Gastrocnemius medialis (tissue), 4 donors: Measurements from ENCODE around the gene FAM83G.

ENCODE experiments used
- POLR2A ChIP-seq, 2 donors: fragments of 450-650 bp; IDR thresholded peaks; one replicate each; pipeline ENCODE4 v1.6.1; 2017; ENCODE audit warnings: antibody characterized with exemption in 2 of 2, mild to moderate bottlenecking in 2 of 2, moderate library complexity in 2 of 2
- TF ChIP-seq, protein P1 (sequence below), 5 experiments: fragments of 450-650 bp in 3 of 5; fragments of 200-600 bp in 2 of 5; sonication (generic) in 2 of 5; IDR thresholded peaks in 4 of 5; conservative IDR thresholded peaks in 1 of 5; 1 replicate in 4 of 5; 2 replicates in 1 of 5; pipeline ENCODE4 v1.5.1; 2016 to 2019; ENCODE audit warnings: antibody characterized with exemption in 5 of 5, mild to moderate bottlenecking in 3 of 5, moderate library complexity in 3 of 5

DNA sequence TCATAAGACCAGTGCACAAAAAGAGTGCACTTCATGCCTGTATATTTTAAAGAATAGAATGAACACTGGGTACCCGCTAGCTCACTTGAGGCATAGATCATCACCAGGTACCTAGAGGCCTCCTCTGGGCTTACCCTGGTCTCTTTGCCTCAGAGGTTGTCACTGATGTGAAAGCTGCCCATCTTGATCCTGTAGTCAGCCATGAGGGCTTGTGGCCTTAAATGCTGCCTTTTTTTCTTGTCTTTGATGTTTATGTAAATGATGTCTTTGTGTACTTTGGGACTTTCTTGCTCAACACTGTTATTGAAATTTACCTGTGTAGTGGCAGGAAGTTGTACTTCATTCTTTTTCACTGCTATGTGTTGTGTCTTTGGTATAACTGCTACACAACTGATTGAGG lies 79.4 kb downstream of the FAM83G start:
- TF ChIP-seq, protein P1, sequence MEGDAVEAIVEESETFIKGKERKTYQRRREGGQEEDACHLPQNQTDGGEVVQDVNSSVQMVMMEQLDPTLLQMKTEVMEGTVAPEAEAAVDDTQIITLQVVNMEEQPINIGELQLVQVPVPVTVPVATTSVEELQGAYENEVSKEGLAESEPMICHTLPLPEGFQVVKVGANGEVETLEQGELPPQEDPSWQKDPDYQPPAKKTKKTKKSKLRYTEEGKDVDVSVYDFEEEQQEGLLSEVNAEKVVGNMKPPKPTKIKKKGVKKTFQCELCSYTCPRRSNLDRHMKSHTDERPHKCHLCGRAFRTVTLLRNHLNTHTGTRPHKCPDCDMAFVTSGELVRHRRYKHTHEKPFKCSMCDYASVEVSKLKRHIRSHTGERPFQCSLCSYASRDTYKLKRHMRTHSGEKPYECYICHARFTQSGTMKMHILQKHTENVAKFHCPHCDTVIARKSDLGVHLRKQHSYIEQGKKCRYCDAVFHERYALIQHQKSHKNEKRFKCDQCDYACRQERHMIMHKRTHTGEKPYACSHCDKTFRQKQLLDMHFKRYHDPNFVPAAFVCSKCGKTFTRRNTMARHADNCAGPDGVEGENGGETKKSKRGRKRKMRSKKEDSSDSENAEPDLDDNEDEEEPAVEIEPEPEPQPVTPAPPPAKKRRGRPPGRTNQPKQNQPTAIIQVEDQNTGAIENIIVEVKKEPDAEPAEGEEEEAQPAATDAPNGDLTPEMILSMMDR (IDR thresholded peaks at IDR 0.05 in 4 of 5, conservative IDR thresholded peaks at IDR 0.05 in 1 of 5) = no peak
- TF ChIP-seq POLR2A (IDR thresholded peaks at IDR 0.05) = no peak
